IPS-18a (cell line): ENCODE results near the gene CASK.

Experiments used
- H3K27ac ChIP-seq: one replicate; pipeline ENCODE4 v1.5.1; 2013; ENCODE audit warnings: low read length
- H3K27me3 ChIP-seq: one replicate; pipeline ENCODE4 v1.6.1; 2013; ENCODE audit warnings: mild to moderate bottlenecking, low read length; ENCODE audit not compliant: control insufficient read depth, insufficient read depth
- H3K36me3 ChIP-seq: one replicate; pipeline ENCODE4 v1.6.1; 2013; ENCODE audit warnings: low read depth, low read length; ENCODE audit not compliant: control insufficient read depth
- H3K4me1 ChIP-seq: one replicate; pipeline ENCODE4 v1.6.1; 2013; ENCODE audit warnings: low read depth, low read length; ENCODE audit not compliant: control insufficient read depth
- H3K4me3 ChIP-seq: one replicate; pipeline ENCODE4 v1.5.1; 2013; ENCODE audit warnings: low read length
- H3K9ac ChIP-seq: one replicate; pipeline ENCODE4 v1.6.1; 2013; ENCODE audit warnings: mild to moderate bottlenecking, low read length, moderate library complexity
- H3K9me3 ChIP-seq: one replicate; pipeline ENCODE4 v1.6.1; 2013; ENCODE audit warnings: low read depth, low read length; ENCODE audit not compliant: control insufficient read depth

Gene CASK

GRCh38 chrX:41868392-41868977, 54.9 kb downstream of the CASK start:
- no peaks in the 10 kb centered on the region for H3K27me3 ChIP-seq
- no peak overlapping the region for H3K27ac ChIP-seq
- no peak overlapping the region for H3K9ac ChIP-seq
- no peaks in the 10 kb centered on the region for H3K36me3 ChIP-seq
- H3K9me3 ChIP-seq: peaks cover 38% of the 10 kb centered on the region
- no peak overlapping the region for H3K4me3 ChIP-seq
- H3K4me1 ChIP-seq: no peaks in the 10 kb centered on the region

- Histone ChIP-seq H3K27ac (no peak overlapping the region), H3K9ac (no peak overlapping the region), H3K27me3 (no peaks in the 10 kb centered on the region), H3K9me3 (peaks cover 19% of the 10 kb centered on the region), H3K36me3 (no peaks in the 10 kb centered on the region), H3K4me1 (no peaks in the 10 kb centered on the region), H3K4me3 (no peak overlapping the region)
Measured at GRCh38 chrX:41863343-41864203, 59.8 kb downstream of the CASK start.

GRCh38 chrX:41862562-41863184, 60.7 kb downstream of the CASK start:
- H3K36me3 ChIP-seq: no peaks in the 10 kb centered on the region
- peaks cover 14% of the 10 kb centered on the region for H3K9me3 ChIP-seq
- no peak overlapping the region for H3K27ac ChIP-seq
- no peak overlapping the region for H3K9ac ChIP-seq
- no peaks in the 10 kb centered on the region for H3K27me3 ChIP-seq
- H3K4me3 ChIP-seq: no peak overlapping the region
- H3K4me1 ChIP-seq: no peaks in the 10 kb centered on the region

- no peak overlapping the region for H3K4me3 ChIP-seq
- no peaks in the 10 kb centered on the region for H3K27me3 ChIP-seq
- H3K9me3 ChIP-seq: peaks cover 8% of the 10 kb centered on the region
- H3K9ac ChIP-seq: no peak overlapping the region
- no peaks in the 10 kb centered on the region for H3K36me3 ChIP-seq
- H3K27ac ChIP-seq: no peak overlapping the region
- no peaks in the 10 kb centered on the region for H3K4me1 ChIP-seq
Measured at GRCh38 chrX:41858161-41858775, 65.1 kb downstream of the CASK start.

- Histone ChIP-seq H3K36me3 (no peaks in the 10 kb centered on the region), H3K27me3 (no peaks in the 10 kb centered on the region), H3K27ac (no peak overlapping the region), H3K4me1 (no peaks in the 10 kb centered on the region), H3K4me3 (no peak overlapping the region), H3K9me3 (peaks cover 8% of the 10 kb centered on the region), H3K9ac (no peak overlapping the region)
Measured at GRCh38 chrX:41857670-41858069, 65.7 kb downstream of the CASK start.

GRCh38 chrX:41846714-41847113, 76.6 kb downstream of the CASK start:
- H3K4me3 ChIP-seq: no peak overlapping the region
- no peak overlapping the region for H3K9ac ChIP-seq
- no peaks in the 10 kb centered on the region for H3K4me1 ChIP-seq
- no peak overlapping the region for H3K27ac ChIP-seq
- H3K36me3 ChIP-seq: no peaks in the 10 kb centered on the region
- H3K27me3 ChIP-seq: no peaks in the 10 kb centered on the region
- H3K9me3 ChIP-seq: peaks cover 50% of the 10 kb centered on the region

GRCh38 chrX:41837270-41837944, 85.9 kb downstream of the CASK start:
- no peaks in the 10 kb centered on the region for H3K36me3 ChIP-seq
- no peaks in the 10 kb centered on the region for H3K4me1 ChIP-seq
- no peak overlapping the region for H3K9ac ChIP-seq
- H3K27ac ChIP-seq: no peak overlapping the region
- no peak overlapping the region for H3K4me3 ChIP-seq
- H3K9me3 ChIP-seq: peaks cover 16% of the 10 kb centered on the region
- H3K27me3 ChIP-seq: no peaks in the 10 kb centered on the region

GRCh38 chrX:41828826-41829225, 94.5 kb downstream of the CASK start:
- Histone ChIP-seq H3K27ac (no peak overlapping the region), H3K27me3 (no peaks in the 10 kb centered on the region), H3K36me3 (no peaks in the 10 kb centered on the region), H3K9ac (no peak overlapping the region), H3K4me3 (no peak overlapping the region), H3K9me3 (peaks cover 5% of the 10 kb centered on the region), H3K4me1 (no peaks in the 10 kb centered on the region)

- no peaks in the 10 kb centered on the region for H3K36me3 ChIP-seq
- no peaks in the 10 kb centered on the region for H3K4me1 ChIP-seq
- no peak overlapping the region for H3K27ac ChIP-seq
- peaks cover 5% of the 10 kb centered on the region for H3K9me3 ChIP-seq
- no peak overlapping the region for H3K9ac ChIP-seq
- H3K4me3 ChIP-seq: no peak overlapping the region
- no peaks in the 10 kb centered on the region for H3K27me3 ChIP-seq
Measured at GRCh38 chrX:41827886-41828285, 95.5 kb downstream of the CASK start.

- no peak overlapping the region for H3K9ac ChIP-seq
- no peak overlapping the region for H3K4me3 ChIP-seq
- H3K4me1 ChIP-seq: no peaks in the 10 kb centered on the region
- H3K27me3 ChIP-seq: no peaks in the 10 kb centered on the region
- no peak overlapping the region for H3K27ac ChIP-seq
- H3K36me3 ChIP-seq: no peaks in the 10 kb centered on the region
- H3K9me3 ChIP-seq: peaks cover 5% of the 10 kb centered on the region
Measured at GRCh38 chrX:41825796-41826195, 97.6 kb downstream of the CASK start.

- Histone ChIP-seq H3K9ac (no peak overlapping the region), H3K4me1 (no peaks in the 10 kb centered on the region), H3K9me3 (peaks cover 5% of the 10 kb centered on the region), H3K4me3 (no peak overlapping the region), H3K27ac (no peak overlapping the region), H3K27me3 (no peaks in the 10 kb centered on the region), H3K36me3 (no peaks in the 10 kb centered on the region)
Measured at GRCh38 chrX:41824551-41824950, 98.8 kb downstream of the CASK start.
